HCT116 (cell line): ENCODE data around the gene CA10. TPM values are rescaled to one million over a fixed set of nuclear protein-coding genes. Genes with fewer than 3 reads are reported as not detected.
A peak's percentile ranks its signal among the peaks of the same experiment; 100 is the strongest.

Experiments used
- ATAC-seq: fragments of 200-7000 bp; cut with Tn5 transposase; 2 replicates; pipeline ENCODE4 v1.9.1; 2020; ENCODE audit warnings: mild to moderate bottlenecking, moderate library complexity
- BruUV-seq: library from RNA; stranded (reverse); fragments of 400-500 nt; replicated peaks from 2 replicates; lab custom pipeline; 2021; lab: Mats Ljungman, UMichigan
- CTCF ChIA-PET: fragments of 300-600 bp; sonication (Branson Sonifier 250); formaldehyde crosslinking; loops from one replicate; lab custom pipeline; 2021; ENCODE audit warnings: antibody characterized with exemption; lab: Charles Lee
- POLR2A ChIA-PET: fragments of 300-600, 350-600 bp; sonication (Branson Sonifier 250); formaldehyde crosslinking; loops from one replicate; lab custom pipeline; 2021; ENCODE audit warnings: antibody characterized with exemption; lab: Charles Lee
- RAD21 ChIA-PET, 2 experiments: fragments of 300-600 bp; sonication (Branson Sonifier 250); formaldehyde crosslinking; loops; one replicate each; lab custom pipeline; 2023; ENCODE audit warnings: low total read pairs in 2 of 2; ENCODE audit not compliant: uncharacterized antibody in 2 of 2, unreplicated experiment in 2 of 2, low non-redundant PET in 1 of 2; lab: Charles Lee
- DNase-seq: peaks from one replicate; pipeline ENCODE4 v3.0.0-alpha.2; 2010; ENCODE audit warnings: low read depth, low spot score
- H2AFZ ChIP-seq: fragments of 200-600 bp; shearing (Covaris generic), sonication (generic); 2 replicates; pipeline ENCODE4 v1.6.1; 2017; ENCODE audit warnings: low read depth, mixed run types, mixed read lengths, antibody characterized with exemption, low read length; ENCODE audit not compliant: poor library complexity, severe bottlenecking
- H3K27ac ChIP-seq: 2 replicates; pipeline ENCODE4 v1.5.1; 2012; ENCODE audit warnings: low read depth, low read length
- H3K27me3 ChIP-seq: fragments of 200-600 bp; sonication (generic); 2 replicates; pipeline ENCODE4 v1.6.1; 2016; ENCODE audit warnings: mixed run types, low read length, mixed read lengths; ENCODE audit not compliant: insufficient read depth
- H3K36me3 ChIP-seq, 2 experiments: fragments of 200-500 bp in 1 of 2; fragments of 200-600 bp in 1 of 2; sonication (Bioruptor generic) in 1 of 2; sonication (generic) in 1 of 2; 2 replicates each; pipeline versions ENCODE4 v1.5.1 to v1.6.1; 2014 to 2016; ENCODE audit warnings: low read length in 2 of 2, inconsistent platforms in 1 of 2, mixed read lengths in 1 of 2, mixed run types in 1 of 2; ENCODE audit not compliant: insufficient read depth in 2 of 2, control insufficient read depth in 1 of 2
- H3K4me1 ChIP-seq, 2 experiments: fragments of 200-600 bp in 1 of 2; sonication (generic) in 1 of 2; 2 replicates each; pipeline versions ENCODE4 v1.5.1 to v1.6.1; 2012 to 2017; ENCODE audit warnings: low read length in 2 of 2, inconsistent platforms in 1 of 2, mild to moderate bottlenecking in 1 of 2, mixed read lengths in 1 of 2, mixed run types in 1 of 2, moderate library complexity in 1 of 2; ENCODE audit not compliant: insufficient read depth in 2 of 2, control insufficient read depth in 1 of 2
- H3K4me2 ChIP-seq: fragments of 200-600 bp; sonication (generic); 2 replicates; pipeline ENCODE4 v1.6.1; 2017; ENCODE audit warnings: mixed run types, low read length, mixed read lengths
- H3K4me3 ChIP-seq, 2 experiments: fragments of 200-600 bp in 1 of 2; sonication (generic) in 1 of 2; replicated peaks in 1 of 2; 2 replicates each; pipeline ENCODE4 v1.5.1; 2011 to 2016; ENCODE audit warnings: low read length in 2 of 2, control low read depth in 1 of 2, low read depth in 1 of 2, mild to moderate bottlenecking in 1 of 2, mixed read lengths in 1 of 2, mixed run types in 1 of 2
- H3K79me2 ChIP-seq: fragments of 200-600 bp; sonication (generic); 2 replicates; pipeline ENCODE4 v1.6.1; 2017; ENCODE audit warnings: mild to moderate bottlenecking, mixed run types, low read length, moderate library complexity, mixed read lengths; ENCODE audit not compliant: insufficient read depth
- H3K9ac ChIP-seq: fragments of 200-600 bp; sonication (generic); 2 replicates; pipeline ENCODE4 v1.6.1; 2016; ENCODE audit warnings: low read length, mixed read lengths
- H3K9me2 ChIP-seq: fragments of 200-600 bp; sonication (generic), shearing (Covaris generic); 2 replicates; pipeline ENCODE4 v1.6.1; 2017; ENCODE audit warnings: mixed run types, mild to moderate bottlenecking, moderate library complexity; ENCODE audit not compliant: insufficient read depth
- H3K9me3 ChIP-seq, 2 experiments: fragments of 200-500 bp in 1 of 2; fragments of 200-600 bp in 1 of 2; sonication (Bioruptor generic) in 1 of 2; sonication (generic) in 1 of 2; 2 replicates each; pipeline ENCODE4 v1.6.1; 2014 to 2017; ENCODE audit warnings: low read length in 2 of 2, mixed read lengths in 2 of 2, inconsistent platforms in 1 of 2, low read depth in 1 of 2, mild to moderate bottlenecking in 1 of 2, mixed run types in 1 of 2, moderate library complexity in 1 of 2; ENCODE audit not compliant: control insufficient read depth in 1 of 2, insufficient read depth in 1 of 2
- H4K20me1 ChIP-seq: fragments of 200-600 bp; sonication (generic), shearing (Covaris generic); 2 replicates; pipeline ENCODE4 v1.6.1; 2017; ENCODE audit warnings: mixed run types, mild to moderate bottlenecking, moderate library complexity; ENCODE audit not compliant: insufficient read depth
- CBX3 ChIP-seq: IDR thresholded peaks from 2 replicates; pipeline ENCODE4 v1.6.1; 2012; ENCODE audit warnings: low read depth
- CEBPB ChIP-seq: IDR thresholded peaks from 2 replicates; pipeline ENCODE4 v1.6.1; 2012; ENCODE audit warnings: low read depth
- CTCF ChIP-seq, 3 experiments: fragments of 200-600 bp in 1 of 3; sonication (generic) in 1 of 3; IDR thresholded peaks in 2 of 3; conservative IDR thresholded peaks in 1 of 3; 2 replicates each; pipeline ENCODE4 v1.5.1; 2012 to 2017; ENCODE audit warnings: low read depth in 2 of 3, low read length in 2 of 3, antibody characterized with exemption in 1 of 3, borderline replicate concordance in 1 of 3, control low read depth in 1 of 3, mild to moderate bottlenecking in 1 of 3, mixed read lengths in 1 of 3, mixed run types in 1 of 3, moderate library complexity in 1 of 3; ENCODE audit not compliant: insufficient read depth in 1 of 3
- ELF1 ChIP-seq: IDR thresholded peaks from 2 replicates; pipeline ENCODE4 v1.6.1; 2012; ENCODE audit warnings: low read depth, borderline replicate concordance
- EZH2 ChIP-seq: fragments of 200-600 bp; sonication (generic); IDR thresholded peaks from 2 replicates; pipeline ENCODE4 v1.6.1; 2017; ENCODE audit warnings: antibody characterized with exemption, mixed run types
- FOSL1 ChIP-seq: IDR thresholded peaks from 2 replicates; pipeline ENCODE4 v1.6.1; 2012; ENCODE audit warnings: low read depth
- JUND ChIP-seq: IDR thresholded peaks from 2 replicates; pipeline ENCODE4 v1.6.1; 2012
- POLR2A ChIP-seq: IDR thresholded peaks from 2 replicates; pipeline ENCODE4 v1.7.0; 2011; ENCODE audit warnings: borderline replicate concordance; ENCODE audit not compliant: insufficient read depth, insufficient read length; ENCODE audit errors: extremely low read depth
- POLR2AphosphoS5 ChIP-seq: IDR thresholded peaks from 2 replicates; pipeline ENCODE4 v1.6.1; 2011; ENCODE audit warnings: mild to moderate bottlenecking, low read depth, low read length, moderate library complexity
- RAD21 ChIP-seq: IDR thresholded peaks from 2 replicates; pipeline ENCODE4 v1.6.1; 2012; ENCODE audit warnings: low read depth, mild to moderate bottlenecking
- SIN3A ChIP-seq: IDR thresholded peaks from 2 replicates; pipeline ENCODE4 v1.6.1; 2012; ENCODE audit warnings: low read depth
- SP1 ChIP-seq: IDR thresholded peaks from 2 replicates; pipeline ENCODE4 v1.6.1; 2012; ENCODE audit warnings: low read depth
- SRF ChIP-seq: IDR thresholded peaks from 2 replicates; pipeline ENCODE4 v1.6.1; 2012; ENCODE audit warnings: low read depth
- TCF7L2 ChIP-seq: IDR thresholded peaks from 2 replicates; pipeline ENCODE4 v1.7.0; 2011; ENCODE audit warnings: borderline replicate concordance, inconsistent platforms; ENCODE audit not compliant: insufficient read depth, insufficient read length; ENCODE audit errors: extremely low read depth
- ZFX ChIP-seq: fragments of 450-650 bp; IDR thresholded peaks from 2 replicates; pipeline ENCODE4 v1.6.1; 2017
- ZNF274 ChIP-seq: fragments of 200-500 bp; sonication (Bioruptor generic); IDR thresholded peaks from 2 replicates; pipeline ENCODE4 v1.6.1; 2014; ENCODE audit warnings: mild to moderate bottlenecking, low read depth, low read length, inconsistent platforms
- intact Hi-C: fragments of 100-400 bp; cut with micrococcal nuclease; formaldehyde crosslinking; loops from 2 replicates; pipeline ENCODE4 v1.10.0; 2022
- total RNA-seq: library from RNA; stranded (reverse); gene quantifications from one replicate; pipeline ENCODE4 v1.2.1, GENCODE V29; 2021; ENCODE audit not compliant: unreplicated experiment
- TF ChIP-seq, protein P1 (sequence below): IDR thresholded peaks from 2 replicates; pipeline ENCODE4 v1.6.1; 2012

CA10 gene
- total RNA-seq, 1 experiment from 2014 or later = not detected

DNA sequence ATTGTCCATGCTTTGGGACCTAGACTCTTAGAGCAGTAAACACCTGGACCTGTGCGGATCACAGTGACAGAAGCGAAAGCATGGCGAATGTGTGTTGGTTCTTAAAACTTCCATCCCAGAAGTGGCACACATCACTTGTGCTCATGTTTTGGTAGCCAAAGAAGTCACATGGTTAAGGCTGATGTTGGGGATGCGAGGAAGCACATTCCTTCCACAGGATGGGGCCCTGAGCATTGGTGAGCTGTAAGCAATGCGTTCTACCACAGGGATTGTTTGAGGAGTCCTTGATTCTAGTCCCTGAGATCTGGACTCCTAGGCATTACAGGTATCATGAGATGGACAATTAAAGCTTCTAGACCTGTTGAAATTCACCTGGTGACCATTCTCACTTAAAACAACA lies 522.2 kb downstream of the CA10 start:
- Histone ChIP-seq H3K4me2 (no peak overlapping the region), H3K4me1 (no peaks in the 10 kb centered on the region), H4K20me1 (no peaks in the 10 kb centered on the region), H2AFZ (no peak overlapping the region)
- intact Hi-C loops = no loop called here
- TF ChIP-seq CTCF (IDR thresholded peaks at IDR 0.05 in 2 of 3, conservative IDR thresholded peaks at IDR 0.05 in 1 of 3; ENCODE audit: borderline replicate concordance in 1 of 3, insufficient read depth in 1 of 3, low read depth in 2 of 3, low read length in 2 of 3) (peak; percentile 8 to 56 (median 48); a peak in 4 of 6 replicates), RAD21 (0 out of 2 replicates have a peak, but pooled peaks have one; percentile 10), SP1 (no peak)
- TF ChIP-seq, all 23 proteins: peak for 2
- no peaks in the 10 kb centered on the region for H3K9me3 ChIP-seq
- peak; percentile 70 for ATAC-seq
- no peaks in the 10 kb centered on the region for H3K9me2 ChIP-seq
- H3K27ac ChIP-seq = no peak overlapping the region
- ChIA-PET CTCF (interaction anchor here (0.6 to 1.0 kb wide), 2 partner anchors 51 to 265 kb away, joined by 3 read pairs; no protein-coding TSS in a partner anchor), POLR2A (no interaction called here), RAD21 (no interaction called here)
- no peak overlapping the region for H3K4me3 ChIP-seq
- no peaks in the 10 kb centered on the region for H3K79me2 ChIP-seq
- H3K36me3 ChIP-seq = no peaks in the 10 kb centered on the region
- H3K27me3 ChIP-seq = peaks cover 25% of the 10 kb centered on the region; the same call in 1 of the 2 replicates
- BruUV-seq = no TSS peak
- no peak overlapping the region for H3K9ac ChIP-seq
- peak; percentile 10 for DNase-seq

DNA sequence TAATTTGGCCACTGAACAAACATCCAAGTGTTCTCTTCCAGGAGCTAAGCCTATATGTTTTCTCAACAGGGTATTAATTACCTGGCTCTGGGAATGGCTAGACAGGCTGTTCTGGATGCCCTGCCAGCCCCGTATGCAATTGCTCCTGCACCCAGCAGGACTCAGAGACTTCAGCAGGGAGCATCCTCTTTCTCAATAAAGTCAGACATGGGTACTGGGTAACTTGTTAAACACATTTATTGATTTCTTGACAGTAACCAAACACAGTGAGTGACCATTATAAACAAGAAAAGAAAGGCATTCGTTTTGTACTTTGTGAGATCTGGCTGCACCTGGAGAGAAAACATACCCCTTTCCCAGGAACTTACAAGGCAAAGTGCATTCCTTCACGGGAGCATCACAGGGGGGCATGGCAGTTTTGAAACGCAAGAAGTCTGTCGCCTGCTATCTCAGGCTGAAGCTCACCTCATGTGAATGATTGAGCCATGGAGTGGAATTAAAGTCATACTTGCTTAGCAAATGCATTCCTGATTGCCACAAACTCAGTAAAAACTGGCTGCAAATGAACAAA lies 528.3 kb downstream of the CA10 start:
- Histone ChIP-seq H3K27me3 (peaks cover 51% of the 10 kb centered on the region), H3K9me2 (no peaks in the 10 kb centered on the region; the same call in 1 of the 2 replicates), H3K4me2 (no peak overlapping the region), H3K4me1 (no peaks in the 10 kb centered on the region), H3K79me2 (no peaks in the 10 kb centered on the region), H3K9me3 (no peaks in the 10 kb centered on the region), H2AFZ (no peak overlapping the region), H3K36me3 (no peaks in the 10 kb centered on the region), H3K9ac (no peak overlapping the region), H3K27ac (no peak overlapping the region)
- intact Hi-C loops = no loop called here
- ATAC-seq = no peak
- POLR2A ChIA-PET = no interaction called here
- no peak for DNase-seq
- TF ChIP-seq CTCF (IDR thresholded peaks at IDR 0.05 in 2 of 3, conservative IDR thresholded peaks at IDR 0.05 in 1 of 3; ENCODE audit: borderline replicate concordance in 1 of 3, insufficient read depth in 1 of 3, low read depth in 2 of 3, low read length in 2 of 3) (no peak), ELF1 (no peak), JUND (no peak), ZNF274 (no peak), POLR2A (no peak), SIN3A (no peak), TCF7L2 (no peak), SRF (no peak), FOSL1 (no peak), CEBPB (no peak), EZH2 (no peak), CBX3 (no peak), ZFX (no peak), POLR2AphosphoS5 (no peak)
- TF ChIP-seq, protein P1, sequence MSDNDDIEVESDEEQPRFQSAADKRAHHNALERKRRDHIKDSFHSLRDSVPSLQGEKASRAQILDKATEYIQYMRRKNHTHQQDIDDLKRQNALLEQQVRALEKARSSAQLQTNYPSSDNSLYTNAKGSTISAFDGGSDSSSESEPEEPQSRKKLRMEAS = no peak
- TF ChIP-seq, all 23 proteins: peak for 0
- Histone ChIP-seq H3K4me3 (no peak overlapping the region), H4K20me1 (no peaks in the 10 kb centered on the region)
- RAD21 ChIA-PET = no interaction called here
- CTCF ChIA-PET = interaction anchor here (1.2 kb wide), 1 partner anchor 10 kb away, joined by 6 read pairs; no protein-coding TSS in a partner anchor
- BruUV-seq = no TSS peak
